ENCODE measurements around the gene GAL3ST3.
A peak's percentile ranks its signal among the peaks of the same experiment; 100 is the strongest.
"Not testable (repeated sequence)": the region's sequence is repeated elsewhere in the genome, so short reads cannot be mapped to it uniquely, and the experiment has no call there.

The GAL3ST3 gene

GRCh38 chr11:66083767-66084166 is 34.8 kb upstream of the GAL3ST3 start:
- no peak for DNase-seq (ENCODE audit: low read depth)
- TF ChIP-seq CTCF (IDR thresholded peaks at IDR 0.05; ENCODE audit: low read length, missing control alignments) = no peak
- H3K4me3 ChIP-seq (replicated peaks; ENCODE audit: low read depth, low read length) = no peak overlapping the region

- no peak overlapping the region for H3K4me3 ChIP-seq (replicated peaks; ENCODE audit: low read depth, low read length)
- no peak for DNase-seq (ENCODE audit: low read depth)
- TF ChIP-seq CTCF (IDR thresholded peaks at IDR 0.05; ENCODE audit: low read length, missing control alignments) = no peak
Observed at GRCh38 chr11:66082946-66083698, 34.2 kb upstream of the GAL3ST3 start.

- peak; percentile 29 for DNase-seq (ENCODE audit: low read depth)
- H3K4me3 ChIP-seq (replicated peaks; ENCODE audit: low read depth, low read length) = no peak overlapping the region
- no peak for TF ChIP-seq CTCF (IDR thresholded peaks at IDR 0.05; ENCODE audit: low read length, missing control alignments)
Observed at GRCh38 chr11:66081505-66081904, 32.5 kb upstream of the GAL3ST3 start.

- no peak for TF ChIP-seq CTCF (IDR thresholded peaks at IDR 0.05; ENCODE audit: low read length, missing control alignments)
- H3K4me3 ChIP-seq (replicated peaks; ENCODE audit: low read depth, low read length) = no peak overlapping the region
Observed at GRCh38 chr11:66080055-66080817, 31.3 kb upstream of the GAL3ST3 start.

GRCh38 chr11:66078949-66079348 is 30.0 kb upstream of the GAL3ST3 start:
- not testable (repeated sequence) for DNase-seq (ENCODE audit: low read depth); H3K4me3 ChIP-seq (replicated peaks; ENCODE audit: low read depth, low read length)

More at GRCh38 chr11:66080055-66080817, 31.3 kb upstream of the GAL3ST3 start:
- DNase-seq (ENCODE audit: low read depth) = peak; percentile 76

- TF ChIP-seq CTCF (IDR thresholded peaks at IDR 0.05; ENCODE audit: low read length, missing control alignments) = no peak
- no peak overlapping the region for H3K4me3 ChIP-seq (replicated peaks; ENCODE audit: low read depth, low read length)
- DNase-seq (ENCODE audit: low read depth) = no peak
Observed at GRCh38 chr11:66077927-66078326, 29.0 kb upstream of the GAL3ST3 start.

- no peak for TF ChIP-seq CTCF (IDR thresholded peaks at IDR 0.05; ENCODE audit: low read length, missing control alignments)
Observed at GRCh38 chr11:66076561-66076960, 27.6 kb upstream of the GAL3ST3 start.

More at GRCh38 chr11:66076561-66076960, 27.6 kb upstream of the GAL3ST3 start:
- DNase-seq (ENCODE audit: low read depth) = peak; percentile 20
- H3K4me3 ChIP-seq (replicated peaks; ENCODE audit: low read depth, low read length) = no peak overlapping the region

Data from fibroblast of pulmonary artery (primary cell).